Keratinocyte (primary cell): ENCODE data around the gene PALMD.

Experiments
- EZH2 ChIP-seq: IDR thresholded peaks from one replicate; pipeline ENCODE4 v1.6.1; 2012; ENCODE audit warnings: inconsistent platforms, mild to moderate bottlenecking, low read length, moderate library complexity
- TF ChIP-seq, protein P1 (sequence below), 3 experiments: IDR thresholded peaks in 1 of 3; conservative IDR thresholded peaks in 1 of 3; optimal IDR thresholded peaks in 1 of 3; 2 replicates in 2 of 3; 3 replicates in 1 of 3; pipeline versions ENCODE3 to v1.5.1; 2011; ENCODE audit warnings: low read length in 3 of 3, mild to moderate bottlenecking in 3 of 3, moderate library complexity in 2 of 3, control low read depth in 1 of 3, inconsistent platforms in 1 of 3; ENCODE audit not compliant: insufficient read depth in 2 of 3; ENCODE audit errors: extremely low read depth in 1 of 3

DNA sequence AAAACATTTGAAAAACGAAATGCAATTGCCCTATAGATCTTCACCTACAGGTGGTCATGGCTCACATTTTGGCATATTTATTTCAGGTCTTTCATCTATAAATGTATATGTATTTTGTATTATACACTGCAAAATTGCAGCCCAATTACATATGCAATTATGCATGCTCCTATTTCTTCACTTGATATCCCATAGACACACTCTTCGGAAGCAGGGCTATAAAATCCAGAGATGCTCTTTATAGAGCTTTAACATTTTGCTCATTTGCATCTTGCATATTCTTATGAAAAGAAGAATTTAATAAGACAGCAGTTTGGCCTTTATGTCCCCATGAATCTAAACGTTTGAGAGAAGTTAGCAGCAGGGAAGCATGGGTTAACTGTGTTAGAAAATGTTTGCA lies 44.7 kb upstream of the PALMD start:
- TF ChIP-seq, protein P1, sequence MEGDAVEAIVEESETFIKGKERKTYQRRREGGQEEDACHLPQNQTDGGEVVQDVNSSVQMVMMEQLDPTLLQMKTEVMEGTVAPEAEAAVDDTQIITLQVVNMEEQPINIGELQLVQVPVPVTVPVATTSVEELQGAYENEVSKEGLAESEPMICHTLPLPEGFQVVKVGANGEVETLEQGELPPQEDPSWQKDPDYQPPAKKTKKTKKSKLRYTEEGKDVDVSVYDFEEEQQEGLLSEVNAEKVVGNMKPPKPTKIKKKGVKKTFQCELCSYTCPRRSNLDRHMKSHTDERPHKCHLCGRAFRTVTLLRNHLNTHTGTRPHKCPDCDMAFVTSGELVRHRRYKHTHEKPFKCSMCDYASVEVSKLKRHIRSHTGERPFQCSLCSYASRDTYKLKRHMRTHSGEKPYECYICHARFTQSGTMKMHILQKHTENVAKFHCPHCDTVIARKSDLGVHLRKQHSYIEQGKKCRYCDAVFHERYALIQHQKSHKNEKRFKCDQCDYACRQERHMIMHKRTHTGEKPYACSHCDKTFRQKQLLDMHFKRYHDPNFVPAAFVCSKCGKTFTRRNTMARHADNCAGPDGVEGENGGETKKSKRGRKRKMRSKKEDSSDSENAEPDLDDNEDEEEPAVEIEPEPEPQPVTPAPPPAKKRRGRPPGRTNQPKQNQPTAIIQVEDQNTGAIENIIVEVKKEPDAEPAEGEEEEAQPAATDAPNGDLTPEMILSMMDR (optimal IDR thresholded peaks at IDR 0.05 in 1 of 3, IDR thresholded peaks at IDR 0.05 in 1 of 3, conservative IDR thresholded peaks at IDR 0.05 in 1 of 3; ENCODE audit: extremely low read depth in 1 of 3, insufficient read depth in 2 of 3, low read length in 3 of 3), result no peak
- no peak for TF ChIP-seq EZH2
